ENCODE results near the gene GYS1. TPM values are rescaled to one million over a fixed set of nuclear protein-coding genes. Genes with fewer than 3 reads are reported as not detected.
"Not testable (repeated sequence)": the region's sequence is repeated elsewhere in the genome, so short reads cannot be mapped to it uniquely, and the experiment has no call there.

The GYS1 gene
- polyA plus RNA-seq, 1 donor, result 39.1 TPM

DNA sequence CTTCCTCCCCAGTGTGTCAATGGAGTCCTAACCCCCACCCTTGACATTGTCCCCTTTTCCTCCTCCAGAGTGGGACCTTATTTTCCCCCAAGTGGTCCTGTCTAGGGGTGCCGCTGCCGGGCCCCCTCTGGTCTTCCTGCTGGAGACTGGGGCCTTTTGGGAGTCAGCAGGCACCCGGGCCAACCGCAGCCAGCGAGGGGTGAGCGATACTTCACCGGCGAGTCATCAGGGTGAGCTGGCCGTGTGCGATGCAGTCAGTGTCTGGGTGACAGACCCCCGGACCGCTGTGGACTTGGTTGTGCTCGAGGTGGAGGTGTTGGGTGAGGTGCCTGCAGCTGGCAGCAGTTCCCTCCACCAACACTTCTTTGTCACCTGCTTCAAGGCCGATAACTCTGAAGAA, 36.6 kb upstream of the GYS1 start:
- not testable (repeated sequence) for H3K36me3 ChIP-seq (ENCODE audit: control insufficient read depth, insufficient read depth, low read length); H3K9me3 ChIP-seq (ENCODE audit: control insufficient read depth, low read depth, low read length); DNase-seq; H3K27ac ChIP-seq (ENCODE audit: low read length); H3K4me1 ChIP-seq (ENCODE audit: control insufficient read depth, insufficient read depth, low read length); H3K4me3 ChIP-seq (ENCODE audit: low read length); H3K27me3 ChIP-seq (ENCODE audit: control insufficient read depth, insufficient read depth, low read length)
- no CpG with 5 or more reads among the region's 14 CpGs for WGBS (ENCODE audit: insufficient coverage, low lambda C conversion rate)

DNA sequence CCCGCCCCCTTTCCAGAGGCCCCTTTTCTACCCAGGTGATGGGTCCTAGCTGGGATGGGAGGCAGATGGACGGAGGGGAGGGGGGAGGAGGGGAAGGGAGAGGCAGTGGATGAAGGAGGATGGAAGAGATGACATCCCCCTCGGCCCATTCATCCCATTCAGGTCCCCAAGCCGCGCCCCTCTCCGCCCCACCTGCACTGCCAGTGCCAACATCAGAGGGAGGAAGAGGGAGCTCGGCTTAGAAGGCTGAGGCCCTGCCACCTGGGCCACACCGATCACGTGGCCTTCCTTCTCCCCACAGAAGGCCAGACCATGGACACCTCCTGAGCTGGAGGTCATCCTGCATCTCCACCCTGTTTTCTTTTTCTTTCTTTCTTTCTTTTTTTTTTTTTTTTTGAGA, 35.6 kb upstream of the GYS1 start:
- not testable (repeated sequence) for H3K9me3 ChIP-seq (ENCODE audit: control insufficient read depth, low read depth, low read length); H3K36me3 ChIP-seq (ENCODE audit: control insufficient read depth, insufficient read depth, low read length); DNase-seq; H3K27me3 ChIP-seq (ENCODE audit: control insufficient read depth, insufficient read depth, low read length); H3K4me3 ChIP-seq (ENCODE audit: low read length); H3K27ac ChIP-seq (ENCODE audit: low read length); H3K4me1 ChIP-seq (ENCODE audit: control insufficient read depth, insufficient read depth, low read length)
- no CpG with 5 or more reads among the region's 9 CpGs for WGBS (ENCODE audit: insufficient coverage, low lambda C conversion rate)

GRCh38 chr19:49025599-49025998, 32.5 kb upstream of the GYS1 start:
- H3K36me3 ChIP-seq (ENCODE audit: control insufficient read depth, insufficient read depth, low read length); H3K4me1 ChIP-seq (ENCODE audit: control insufficient read depth, insufficient read depth, low read length); H3K4me3 ChIP-seq (ENCODE audit: low read length); H3K27ac ChIP-seq (ENCODE audit: low read length); H3K9me3 ChIP-seq (ENCODE audit: control insufficient read depth, low read depth, low read length); DNase-seq: not testable (repeated sequence)
- peaks cover 19% of the 10 kb centered on the region for H3K27me3 ChIP-seq (ENCODE audit: control insufficient read depth, insufficient read depth, low read length)
- WGBS (ENCODE audit: insufficient coverage, low lambda C conversion rate), result no CpG with 5 or more reads among the region's 23 CpGs

DNA sequence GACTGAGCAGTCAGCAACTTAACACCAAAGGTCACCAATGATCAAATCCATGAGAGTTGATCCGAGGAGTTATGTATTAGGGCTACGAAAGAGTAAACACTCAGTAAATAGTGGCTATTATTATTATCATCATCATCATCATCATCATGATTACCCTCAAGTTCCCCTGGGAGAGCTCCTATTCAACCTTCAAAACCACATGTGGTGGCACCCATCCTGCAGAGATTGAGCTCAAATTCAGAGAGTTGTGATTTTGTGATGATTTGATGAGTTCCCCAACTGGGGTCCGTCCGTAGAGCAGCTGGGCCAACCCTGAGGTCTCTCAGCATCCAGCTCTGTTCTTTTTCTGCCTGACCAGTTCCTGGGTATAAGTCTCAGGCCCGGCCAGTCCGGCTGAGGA, 32.0 kb upstream of the GYS1 start:
- not testable (repeated sequence) for H3K9me3 ChIP-seq (ENCODE audit: control insufficient read depth, low read depth, low read length); H3K4me1 ChIP-seq (ENCODE audit: control insufficient read depth, insufficient read depth, low read length); H3K4me3 ChIP-seq (ENCODE audit: low read length); H3K27ac ChIP-seq (ENCODE audit: low read length); H3K36me3 ChIP-seq (ENCODE audit: control insufficient read depth, insufficient read depth, low read length); DNase-seq
- H3K27me3 ChIP-seq (ENCODE audit: control insufficient read depth, insufficient read depth, low read length), result peaks cover 24% of the 10 kb centered on the region
- whole genome bisulfite sequencing (ENCODE audit: insufficient coverage, low lambda C conversion rate), result no CpG with 5 or more reads among the region's 6 CpGs

DNA sequence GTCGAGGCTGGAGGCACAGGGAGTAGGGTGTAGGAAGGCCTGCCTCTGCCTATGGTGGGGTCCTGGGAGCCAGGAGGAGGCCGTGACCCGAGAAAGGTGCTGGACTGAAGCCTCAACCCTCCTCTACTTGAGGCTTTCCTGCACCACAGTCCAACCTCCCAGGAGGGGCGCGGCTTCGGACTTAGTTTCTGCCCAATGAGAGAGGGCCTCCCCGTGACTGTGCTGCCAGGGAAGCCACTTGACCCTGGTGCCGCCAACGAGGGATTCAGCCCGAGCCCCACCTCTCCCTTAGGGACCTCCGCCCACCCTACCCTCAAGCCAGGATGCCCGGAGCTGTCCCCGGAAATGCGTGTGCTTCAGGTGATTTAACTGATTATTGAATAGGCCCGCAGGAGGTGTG, 31.1 kb upstream of the GYS1 start, which contains the start of gene CGB3:
CGB3 (minus strand) TSS at position 101 of the 400 bp plus-strand sequence. CDS start 362 bp downstream, outside the sequence.
- H3K9me3 ChIP-seq (ENCODE audit: control insufficient read depth, low read depth, low read length); DNase-seq; H3K4me3 ChIP-seq (ENCODE audit: low read length); H3K27ac ChIP-seq (ENCODE audit: low read length); H3K36me3 ChIP-seq (ENCODE audit: control insufficient read depth, insufficient read depth, low read length); H3K4me1 ChIP-seq (ENCODE audit: control insufficient read depth, insufficient read depth, low read length): not testable (repeated sequence)
- peaks cover 32% of the 10 kb centered on the region for H3K27me3 ChIP-seq (ENCODE audit: control insufficient read depth, insufficient read depth, low read length)
- no CpG with 5 or more reads among the region's 15 CpGs for WGBS (ENCODE audit: insufficient coverage, low lambda C conversion rate)

DNA sequence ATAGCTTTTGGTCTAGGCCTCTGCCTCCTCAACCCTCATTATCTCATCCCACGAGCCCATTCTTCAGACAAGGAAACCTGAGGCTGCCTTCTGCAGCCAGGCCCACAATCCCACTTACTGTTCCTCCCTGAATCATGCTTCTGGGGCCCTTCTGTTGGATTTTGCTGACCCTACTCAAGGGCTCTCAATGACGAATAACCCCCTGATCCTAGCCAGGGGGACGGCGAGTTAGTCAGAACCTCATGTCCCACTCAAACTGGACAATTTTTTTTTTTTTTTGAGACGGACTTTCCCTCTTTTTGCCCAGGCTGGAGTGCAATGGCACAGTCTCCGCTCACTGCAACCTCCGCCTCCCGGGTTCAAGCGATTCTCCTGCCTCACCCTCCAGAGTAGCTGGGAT, 29.0 kb upstream of the GYS1 start:
- Histone ChIP-seq H3K9me3 (ENCODE audit: control insufficient read depth, low read depth, low read length) (no peaks in the 10 kb centered on the region), H3K36me3 (ENCODE audit: control insufficient read depth, insufficient read depth, low read length) (no peaks in the 10 kb centered on the region), H3K4me1 (ENCODE audit: control insufficient read depth, insufficient read depth, low read length) (peaks cover 15% of the 10 kb centered on the region), H3K4me3 (ENCODE audit: low read length) (no peak overlapping the region), H3K27me3 (ENCODE audit: control insufficient read depth, insufficient read depth, low read length) (peaks cover 44% of the 10 kb centered on the region), H3K27ac (ENCODE audit: low read length) (no peak overlapping the region)
- WGBS (ENCODE audit: insufficient coverage, low lambda C conversion rate), result no CpG with 5 or more reads among the region's 9 CpGs
- no peak for DNase-seq

- peaks cover 15% of the 10 kb centered on the region for H3K4me1 ChIP-seq (ENCODE audit: control insufficient read depth, insufficient read depth, low read length)
- H3K27ac ChIP-seq (ENCODE audit: low read length), result no peak overlapping the region
- DNase-seq, result no peak
- WGBS (ENCODE audit: insufficient coverage, low lambda C conversion rate), result 30% methylated on average over 5 of the region's 16 CpGs
- H3K27me3 ChIP-seq (ENCODE audit: control insufficient read depth, insufficient read depth, low read length), result peaks cover 44% of the 10 kb centered on the region
- H3K9me3 ChIP-seq (ENCODE audit: control insufficient read depth, low read depth, low read length), result no peaks in the 10 kb centered on the region
- H3K4me3 ChIP-seq (ENCODE audit: low read length), result no peak overlapping the region
- peaks cover 1% of the 10 kb centered on the region for H3K36me3 ChIP-seq (ENCODE audit: control insufficient read depth, insufficient read depth, low read length)
Measured at GRCh38 chr19:49020931-49021895, 28.1 kb upstream of the GYS1 start.

DNA sequence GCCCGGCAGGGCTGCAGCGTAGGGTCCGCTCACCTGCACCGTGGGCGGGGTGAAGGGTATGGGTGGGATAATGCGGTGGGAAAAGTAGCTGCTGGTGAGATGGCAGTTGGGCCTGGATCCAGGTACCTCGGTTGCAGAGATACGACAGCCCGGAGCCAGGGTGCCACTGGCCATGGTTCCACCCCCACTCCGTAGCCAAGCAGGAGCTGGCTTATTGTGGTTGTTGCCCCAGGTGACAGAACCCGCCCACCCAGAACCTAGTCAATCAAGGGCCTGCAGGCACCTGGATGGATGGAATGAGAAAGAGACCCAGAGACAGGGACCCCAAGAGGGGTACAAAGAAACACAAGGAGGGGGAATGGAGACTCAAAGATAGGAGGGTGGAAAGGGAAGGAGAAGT, 27.2 kb upstream of the GYS1 start:
- H3K36me3 ChIP-seq (ENCODE audit: control insufficient read depth, insufficient read depth, low read length), result peaks cover 10% of the 10 kb centered on the region
- peaks cover 44% of the 10 kb centered on the region for H3K27me3 ChIP-seq (ENCODE audit: control insufficient read depth, insufficient read depth, low read length)
- no peaks in the 10 kb centered on the region for H3K9me3 ChIP-seq (ENCODE audit: control insufficient read depth, low read depth, low read length)
- WGBS (ENCODE audit: insufficient coverage, low lambda C conversion rate), result no CpG with 5 or more reads among the region's 11 CpGs
- no peak for DNase-seq
- peaks cover 15% of the 10 kb centered on the region for H3K4me1 ChIP-seq (ENCODE audit: control insufficient read depth, insufficient read depth, low read length)
- no peak overlapping the region for H3K27ac ChIP-seq (ENCODE audit: low read length)
- H3K4me3 ChIP-seq (ENCODE audit: low read length), result no peak overlapping the region

DNA sequence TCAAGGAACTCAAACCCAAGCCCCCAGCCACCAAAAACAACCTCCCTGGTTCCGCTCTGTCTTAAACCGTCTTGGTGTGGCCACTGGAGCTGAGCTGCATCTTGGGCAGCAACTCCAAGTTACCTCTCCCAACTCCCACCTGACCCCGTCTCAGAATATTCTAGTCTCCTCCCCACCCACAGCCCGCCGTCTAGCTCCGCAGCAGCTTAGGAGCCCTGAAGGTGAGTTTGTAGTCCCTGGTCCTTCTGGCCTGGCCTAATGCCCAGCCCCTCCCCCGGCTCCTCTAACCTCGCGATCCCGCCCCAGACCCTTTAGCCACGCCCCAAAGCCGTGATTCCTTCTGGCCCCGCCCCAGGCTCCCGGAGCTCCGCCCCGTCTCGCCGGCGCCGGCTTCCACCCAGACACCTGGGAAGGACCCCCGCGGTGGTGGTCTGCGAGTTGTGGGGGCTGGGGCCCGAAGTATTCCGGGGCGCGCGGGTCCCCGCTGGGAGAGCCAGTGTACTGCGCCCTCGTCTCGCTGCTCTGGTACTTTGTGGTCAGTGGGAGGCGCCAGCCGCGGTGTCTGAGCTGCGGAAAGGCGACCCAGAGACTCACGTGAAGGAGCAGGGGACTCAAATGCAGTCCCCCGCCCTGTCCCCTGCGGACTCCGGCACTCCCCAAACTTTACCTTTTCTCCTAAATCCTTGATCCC, 26.3 kb upstream of the GYS1 start:
- no CpG with 5 or more reads among the region's 41 CpGs for WGBS (ENCODE audit: insufficient coverage, low lambda C conversion rate)
- H3K4me1 ChIP-seq (ENCODE audit: control insufficient read depth, insufficient read depth, low read length), result peaks cover 15% of the 10 kb centered on the region
- DNase-seq, result peak in 1 of 2 donors; percentile 39
- H3K27me3 ChIP-seq (ENCODE audit: control insufficient read depth, insufficient read depth, low read length), result peaks cover 44% of the 10 kb centered on the region
- H3K4me3 ChIP-seq (ENCODE audit: low read length), result peak overlapping the region; percentile 18
- no peak overlapping the region for H3K27ac ChIP-seq (ENCODE audit: low read length)
- H3K9me3 ChIP-seq (ENCODE audit: control insufficient read depth, low read depth, low read length), result no peaks in the 10 kb centered on the region
- H3K36me3 ChIP-seq (ENCODE audit: control insufficient read depth, insufficient read depth, low read length), result peaks cover 19% of the 10 kb centered on the region

DNA sequence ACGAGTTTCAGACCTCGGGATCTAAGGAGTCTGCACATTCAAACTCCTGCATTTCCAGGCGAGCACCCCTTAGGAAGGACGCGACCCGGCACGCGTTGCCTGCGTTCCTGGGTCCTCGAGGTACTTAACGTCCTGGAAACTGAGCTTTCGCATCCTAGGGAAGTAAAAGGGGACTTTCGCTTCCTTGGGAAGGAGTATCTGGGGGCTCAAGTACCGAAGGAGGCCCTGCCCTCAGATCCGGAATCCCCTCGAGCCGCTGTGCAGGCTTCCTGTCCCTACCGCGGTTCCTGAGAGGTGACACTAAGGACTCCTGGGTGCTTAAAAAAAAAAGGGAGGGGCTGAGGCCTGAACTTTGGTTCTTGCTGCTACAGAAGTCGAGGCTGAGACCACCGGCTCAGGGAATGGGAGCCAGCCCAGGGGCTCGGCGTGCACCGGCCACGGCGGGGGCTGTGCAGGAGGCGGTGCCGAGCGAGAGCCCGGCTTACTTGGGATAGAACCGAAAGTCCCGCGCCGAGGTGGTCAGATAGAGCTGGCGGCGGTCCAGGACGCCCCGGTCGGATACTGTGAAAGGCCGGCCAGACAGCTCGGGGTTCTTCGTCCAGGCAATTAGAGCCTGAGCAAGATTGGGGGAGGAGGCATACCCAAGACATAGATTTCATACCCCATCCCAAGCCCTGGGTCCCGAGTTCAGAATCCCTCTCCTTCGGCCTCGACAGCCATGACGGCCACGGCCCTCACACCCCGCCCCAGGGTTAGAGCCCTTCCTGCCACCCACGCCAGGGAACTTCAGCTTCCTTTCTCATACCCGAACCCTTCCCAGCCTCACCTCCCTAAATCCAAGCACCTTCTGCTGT, 25.5 kb upstream of the GYS1 start:
- H3K9me3 ChIP-seq (ENCODE audit: control insufficient read depth, low read depth, low read length); H3K27ac ChIP-seq (ENCODE audit: low read length): not testable (repeated sequence)
- no CpG with 5 or more reads among the region's 50 CpGs for WGBS (ENCODE audit: insufficient coverage, low lambda C conversion rate)
- peak in 1 of 2 donors; percentile 29 for DNase-seq
- peaks cover 15% of the 10 kb centered on the region for H3K4me1 ChIP-seq (ENCODE audit: control insufficient read depth, insufficient read depth, low read length)
- peak overlapping the region; percentile 26 for H3K4me3 ChIP-seq (ENCODE audit: low read length)
- peaks cover 44% of the 10 kb centered on the region for H3K27me3 ChIP-seq (ENCODE audit: control insufficient read depth, insufficient read depth, low read length)
- peaks cover 26% of the 10 kb centered on the region for H3K36me3 ChIP-seq (ENCODE audit: control insufficient read depth, insufficient read depth, low read length)

All from large intestine (tissue), 3 donors.